ENCODE measurements around the gene SPEM1.

The SPEM1 gene

GRCh38 chr17:7437950-7438614, 18.0 kb downstream of the SPEM1 start:
- DNase-seq (ENCODE audit: extremely low read depth, low read depth): no peak
- no peak for TF ChIP-seq CTCF (IDR thresholded peaks at IDR 0.05; ENCODE audit: low read depth, low read length)

- TF ChIP-seq CTCF (IDR thresholded peaks at IDR 0.05; ENCODE audit: low read depth, low read length): no peak
- no peak for DNase-seq (ENCODE audit: extremely low read depth, low read depth)
These were observed 18.7 kb downstream of the SPEM1 start for GRCh38 chr17:7438656-7439460.

- DNase-seq (ENCODE audit: extremely low read depth, low read depth): no peak
- TF ChIP-seq CTCF (IDR thresholded peaks at IDR 0.05; ENCODE audit: low read depth, low read length): no peak
These were observed 19.5 kb downstream of the SPEM1 start, which contains the start of gene FGF11 for GRCh38 chr17:7439462-7440112. TSS of gene FGF11 (plus strand) at chr17:7439512. CDS start at chr17:7439621, 109 bp downstream.

GRCh38 chr17:7440113-7440833, 20.1 kb downstream of the SPEM1 start:
- no peak for TF ChIP-seq CTCF (IDR thresholded peaks at IDR 0.05; ENCODE audit: low read depth, low read length)
- no peak for DNase-seq (ENCODE audit: extremely low read depth, low read depth)

GRCh38 chr17:7440834-7441195, 20.7 kb downstream of the SPEM1 start:
- no peak for TF ChIP-seq CTCF (IDR thresholded peaks at IDR 0.05; ENCODE audit: low read depth, low read length)
- DNase-seq (ENCODE audit: extremely low read depth, low read depth): no peak

GRCh38 chr17:7441266-7441665, 21.1 kb downstream of the SPEM1 start:
- no peak for TF ChIP-seq CTCF (IDR thresholded peaks at IDR 0.05; ENCODE audit: low read depth, low read length)
- DNase-seq (ENCODE audit: extremely low read depth, low read depth): no peak
